A549 (cell line): ENCODE data around the gene IP6K3. TPM values are rescaled to one million over a fixed set of nuclear protein-coding genes. Genes with fewer than 3 reads are reported as not detected.

Experiments used
- ATAC-seq, 2 experiments: fragments of 200-7000 bp in 1 of 2; fragments of >200 bp in 1 of 2; cut with Nextera tagmentation in 1 of 2; cut with Tn5 transposase in 1 of 2; 3 replicates each; pipeline versions ENCODE4 v1.8.0 to v1.9.1; 2018 to 2020; ENCODE audit warnings: mild to moderate bottlenecking in 1 of 2, moderate library complexity in 1 of 2
- CTCF ChIA-PET: fragments of 300-600 bp; sonication (Branson Sonifier 250); formaldehyde crosslinking; extraction: SDS; loops from one replicate; lab custom pipeline; 2021; ENCODE audit warnings: antibody characterized with exemption, inconsistent platforms; lab: Yijun Ruan, JAX
- POLR2A ChIA-PET: fragments of 350-600 bp; formaldehyde crosslinking; extraction: SDS; loops from one replicate; lab custom pipeline; 2021; ENCODE audit warnings: antibody characterized with exemption, inconsistent platforms; lab: Yijun Ruan, JAX
- DNase-seq, 2 experiments: peaks; one replicate each; pipeline versions ENCODE4 v3.0.0 to v3.0.0-alpha.2; 2011 to 2016; ENCODE audit warnings: low read depth in 1 of 2, low spot score in 1 of 2
- FAIRE-seq: peaks from 2 replicates; lab custom pipeline; 2011; peaks lifted over from hg19 to GRCh38; lab: Jason Lieb, UNC
- H3K27ac ChIP-seq, 2 experiments: fragments of >200 bp; sonication (Bioruptor Twin); formaldehyde crosslinking; 3 replicates each; pipeline ENCODE4 v1.5.1; 2016 to 2017
- H3K4me1 ChIP-seq: fragments of >200 bp; sonication (Bioruptor Twin); formaldehyde crosslinking; 3 replicates; pipeline ENCODE4 v1.6.1; 2016
- H3K4me2 ChIP-seq: fragments of >200 bp; sonication (Bioruptor Twin); formaldehyde crosslinking; 3 replicates; pipeline ENCODE4 v1.6.1; 2016
- H3K4me3 ChIP-seq: fragments of >200 bp; sonication (Bioruptor Twin); formaldehyde crosslinking; 3 replicates; pipeline ENCODE4 v1.5.1; 2016
- H3K9me3 ChIP-seq: fragments of >200 bp; sonication (Bioruptor Twin); formaldehyde crosslinking; 3 replicates; pipeline ENCODE4 v1.6.1; 2016
- CBX8 ChIP-seq: fragments of 200-600 bp; sonication (generic); IDR thresholded peaks from 2 replicates; pipeline ENCODE4 v1.6.1; 2016
- CEBPB ChIP-seq, 2 experiments: fragments of >200 bp in 1 of 2; sonication (Bioruptor Twin) in 1 of 2; formaldehyde crosslinking in 1 of 2; IDR thresholded peaks; 2 replicates each; pipeline ENCODE4 v1.6.1; 2012 to 2016
- EHMT2 ChIP-seq: fragments of 200-600 bp; sonication (generic); IDR thresholded peaks from 2 replicates; pipeline ENCODE4 v1.6.1; 2016; ENCODE audit warnings: antibody characterized with exemption, low read depth, mild to moderate bottlenecking, moderate library complexity
- ESRRA ChIP-seq: fragments of 150-350 bp; IDR thresholded peaks from 2 replicates; pipeline ENCODE4 v1.6.1; 2014; ENCODE audit warnings: mild to moderate bottlenecking, low read length, borderline replicate concordance
- HDAC2 ChIP-seq: fragments of 200-600 bp; sonication (generic); IDR thresholded peaks from 2 replicates; pipeline ENCODE4 v1.6.1; 2016
- HOXA7 ChIP-seq: fragments of 250-450 bp; sonication (Bioruptor Pico); IDR thresholded peaks from 2 replicates; pipeline ENCODE4 v1.5.0; 2020; ENCODE audit warnings: mild to moderate bottlenecking, moderate library complexity
- HOXB13 ChIP-seq: fragments of 250-450 bp; sonication (Bioruptor Pico); IDR thresholded peaks from 2 replicates; pipeline ENCODE4 v1.5.0; 2020; ENCODE audit warnings: low read depth, mild to moderate bottlenecking, moderate library complexity
- JUN ChIP-seq, 2 experiments: fragments of >200 bp; sonication (Bioruptor Twin); formaldehyde crosslinking; IDR thresholded peaks; 2 replicates in 1 of 2; 3 replicates in 1 of 2; pipeline ENCODE4 v1.6.1; 2016 to 2017
- JUNB ChIP-seq: fragments of >200 bp; sonication (Bioruptor Twin); formaldehyde crosslinking; IDR thresholded peaks from 2 replicates; pipeline ENCODE4 v1.6.1; 2016
- MAFK ChIP-seq: fragments of 450-650 bp; IDR thresholded peaks from 2 replicates; pipeline ENCODE4 v1.6.1; 2014; ENCODE audit not compliant: partially characterized antibody
- MAX ChIP-seq: IDR thresholded peaks from 2 replicates; pipeline ENCODE4 v1.6.1; 2012
- MYC ChIP-seq: IDR thresholded peaks from 2 replicates; pipeline ENCODE4 v1.6.1; 2012; ENCODE audit warnings: mild to moderate bottlenecking, inconsistent platforms, low read length, improper control_type of control experiment, borderline replicate concordance
- POLR2AphosphoS2 ChIP-seq: conservative IDR thresholded peaks from 2 replicates; pipeline ENCODE4 v1.6.1; 2012; ENCODE audit warnings: low read length, improper control_type of control experiment, inconsistent platforms
- RAD21 ChIP-seq, 2 experiments: fragments of >200 bp in 1 of 2; sonication (Bioruptor Twin) in 1 of 2; formaldehyde crosslinking in 1 of 2; IDR thresholded peaks in 1 of 2; conservative IDR thresholded peaks in 1 of 2; 2 replicates in 1 of 2; 3 replicates in 1 of 2; pipeline ENCODE4 v1.6.1; 2012 to 2018; ENCODE audit warnings: inconsistent platforms in 1 of 2
- RARB ChIP-seq: fragments of 250-450 bp; sonication (Bioruptor Pico); IDR thresholded peaks from 2 replicates; pipeline ENCODE4 v1.8.0; 2021; ENCODE audit warnings: mild to moderate bottlenecking, moderate library complexity
- RFX5 ChIP-seq: fragments of 450-650 bp; IDR thresholded peaks from 2 replicates; pipeline ENCODE4 v1.7.1; 2014; ENCODE audit warnings: antibody characterized with exemption, mild to moderate bottlenecking, moderate library complexity
- TP53 ChIP-seq: fragments of 250-450 bp; sonication (Bioruptor Pico); IDR thresholded peaks from 2 replicates; pipeline ENCODE4 v1.5.0; 2021; ENCODE audit warnings: mild to moderate bottlenecking, moderate library complexity
- ZNF302 ChIP-seq: fragments of 250-450 bp; sonication (Bioruptor Pico); IDR thresholded peaks from 2 replicates; pipeline ENCODE4 v1.9.0; 2021; ENCODE audit warnings: inconsistent platforms, mild to moderate bottlenecking, moderate library complexity
- ZSCAN20 ChIP-seq: fragments of 250-450 bp; sonication (Bioruptor Pico); IDR thresholded peaks from 2 replicates; pipeline ENCODE4 v1.8.0; 2022; ENCODE audit warnings: mild to moderate bottlenecking, moderate library complexity
- WGBS: methylation state at CpG from one replicate; pipeline ENCODE4 v1.1.6; 2017; ENCODE audit errors: missing lambda C conversion rate; 5-methylcytosine and 5-hydroxymethylcytosine counted together
- polyA plus RNA-seq, 4 experiments: library from polyadenylated mRNA; depleted of rRNA in 3 of 4; stranded (reverse); fragments of >200 nt; fragmentation: RNase III in 1 of 4; extraction: RNeasy Plus Mini Kit Qiagen cat#74134 plus additional on column Dnase treatment in 1 of 4; gene quantifications; 2 replicates in 3 of 4; 3 replicates in 1 of 4; pipeline ENCODE4 v1.2.3, GENCODE V29; 2011 to 2017
- TF ChIP-seq, protein P1 (sequence below): IDR thresholded peaks from 2 replicates; pipeline ENCODE4 v1.6.1; 2012; ENCODE audit warnings: low read depth, borderline replicate concordance
- TF ChIP-seq, protein P2 (sequence below): fragments of 250-450 bp; sonication (Bioruptor Pico); IDR thresholded peaks from 2 replicates; pipeline ENCODE4 v1.5.0; 2021; ENCODE audit warnings: mild to moderate bottlenecking, moderate library complexity, borderline replicate concordance

The IP6K3 gene
- polyA plus RNA-seq, 2 of the 4 experiments (the other 2 are of a cell fraction), result 0.03 to 0.12 TPM

DNA sequence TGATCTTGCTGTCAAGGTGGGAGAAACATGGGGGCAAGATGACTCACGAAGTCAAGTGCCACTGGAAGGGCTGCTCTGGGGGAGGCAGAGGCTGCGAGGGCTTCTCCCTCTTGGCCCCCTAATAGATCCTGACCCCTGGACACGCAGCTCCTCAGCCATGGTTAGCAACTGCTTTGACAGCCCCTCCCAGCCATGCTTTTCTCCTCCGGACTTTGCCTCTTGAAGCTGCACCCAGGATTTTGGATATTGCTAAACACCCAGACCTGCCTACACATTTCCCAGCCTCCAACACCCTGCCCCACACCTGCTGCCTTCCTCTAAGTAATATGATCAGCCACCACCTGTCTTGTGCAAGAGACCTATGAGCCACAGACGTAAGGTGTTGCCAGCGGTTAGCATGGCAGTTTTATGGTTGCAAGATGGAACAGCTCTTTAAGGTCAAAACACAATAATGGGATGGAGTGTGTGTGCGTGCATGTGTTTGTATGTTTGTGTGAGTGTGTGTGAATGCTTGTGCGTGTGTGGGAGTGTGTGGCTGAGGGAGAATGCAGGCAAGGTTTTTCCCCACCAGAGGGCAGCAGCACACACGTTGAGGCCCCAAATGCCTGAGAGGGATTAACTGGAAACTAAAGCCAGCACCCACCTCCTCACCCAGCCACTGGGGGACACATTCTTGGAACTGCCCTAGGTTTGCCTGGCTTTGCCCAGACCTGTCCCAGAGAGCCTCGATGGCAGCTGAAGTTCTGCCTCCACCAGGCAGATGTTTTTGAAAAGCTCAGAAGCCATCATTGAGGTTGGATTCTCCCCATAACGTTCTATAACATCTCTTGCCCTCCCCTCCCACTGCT, 2.5 kb downstream of the IP6K3 start (continued):
- no peak for TF ChIP-seq ZNF302
- no peak for TF ChIP-seq CEBPB (IDR thresholded peaks at IDR 0.05)

GRCh38 chr6:33742837-33743236, 3.9 kb downstream of the IP6K3 start:
- Histone ChIP-seq H3K4me3 (no peak overlapping the region), H3K4me1 (peaks cover 27% of the 10 kb centered on the region), H3K4me2 (no peak overlapping the region), H3K9me3 (no peaks in the 10 kb centered on the region), H3K27ac (no peak overlapping the region; a peak in 1 of 6 replicates)
- FAIRE-seq, result no peak
- DNase-seq, result no peak
- ATAC-seq, result no peak
- CTCF ChIA-PET, result interaction anchor here (0.9 to 7.2 kb wide), 20 partner anchors 8 to 867 kb away, joined by 3 to 80 read pairs (median 8); partner anchors contain the start of gene UQCC2
- TF ChIP-seq RAD21 (conservative IDR thresholded peaks at IDR 0.05 in 1 of 2, IDR thresholded peaks at IDR 0.05 in 1 of 2) (no peak), MAFK (no peak), TP53 (CRISPR knock-in tag) (no peak), CBX8 (no peak), EHMT2 (no peak), POLR2AphosphoS2 (no peak), RFX5 (no peak), ZSCAN20 (CRISPR knock-in tag) (no peak), HDAC2 (no peak), MYC (no peak), JUNB (no peak), MAX (no peak), JUN (IDR thresholded peaks at IDR 0.05) (no peak), ESRRA (no peak), HOXA7 (CRISPR knock-in tag) (no peak)
- TF ChIP-seq, protein P1, sequence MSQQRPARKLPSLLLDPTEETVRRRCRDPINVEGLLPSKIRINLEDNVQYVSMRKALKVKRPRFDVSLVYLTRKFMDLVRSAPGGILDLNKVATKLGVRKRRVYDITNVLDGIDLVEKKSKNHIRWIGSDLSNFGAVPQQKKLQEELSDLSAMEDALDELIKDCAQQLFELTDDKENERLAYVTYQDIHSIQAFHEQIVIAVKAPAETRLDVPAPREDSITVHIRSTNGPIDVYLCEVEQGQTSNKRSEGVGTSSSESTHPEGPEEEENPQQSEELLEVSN, result no peak
- TF ChIP-seq, protein P2, sequence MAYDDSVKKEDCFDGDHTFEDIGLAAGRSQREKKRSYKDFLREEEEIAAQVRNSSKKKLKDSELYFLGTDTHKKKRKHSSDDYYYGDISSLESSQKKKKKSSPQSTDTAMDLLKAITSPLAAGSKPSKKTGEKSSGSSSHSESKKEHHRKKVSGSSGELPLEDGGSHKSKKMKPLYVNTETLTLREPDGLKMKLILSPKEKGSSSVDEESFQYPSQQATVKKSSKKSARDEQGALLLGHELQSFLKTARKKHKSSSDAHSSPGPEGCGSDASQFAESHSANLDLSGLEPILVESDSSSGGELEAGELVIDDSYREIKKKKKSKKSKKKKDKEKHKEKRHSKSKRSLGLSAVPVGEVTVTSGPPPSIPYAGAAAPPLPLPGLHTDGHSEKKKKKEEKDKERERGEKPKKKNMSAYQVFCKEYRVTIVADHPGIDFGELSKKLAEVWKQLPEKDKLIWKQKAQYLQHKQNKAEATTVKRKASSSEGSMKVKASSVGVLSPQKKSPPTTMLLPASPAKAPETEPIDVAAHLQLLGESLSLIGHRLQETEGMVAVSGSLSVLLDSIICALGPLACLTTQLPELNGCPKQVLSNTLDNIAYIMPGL, result no peak
- 68% methylated on average over 7 of the region's 7 CpGs for WGBS
- POLR2A ChIA-PET, result no interaction called here

- ChIA-PET POLR2A (no interaction called here), CTCF (interaction anchor here (1.1 to 7.2 kb wide), 5 partner anchors 20 to 415 kb away, joined by 3 to 63 read pairs (median 8); partner anchors contain the start of gene UQCC2)
- no peak for TF ChIP-seq CBX8
- TF ChIP-seq MAFK, result no peak
- no peak for TF ChIP-seq HOXB13 (CRISPR knock-in tag)
- no peak for TF ChIP-seq RARB (CRISPR knock-in tag)
- WGBS, result 58% methylated on average over 3 of the region's 9 CpGs
- Histone ChIP-seq H3K4me2 (no peak overlapping the region), H3K9me3 (no peaks in the 10 kb centered on the region), H3K27ac (no peak overlapping the region), H3K4me1 (peaks cover 27% of the 10 kb centered on the region), H3K4me3 (no peak overlapping the region)
- no peak for FAIRE-seq
- no peak for DNase-seq
- no peak for ATAC-seq
These were observed 4.6 kb downstream of the IP6K3 start for GRCh38 chr6:33742092-33742491.
